Stimulated activated CD4-positive, alpha-beta T cell treated with anti-CD3 and anti-CD28 coated beads, Interleukin-2, amount 100 ng/mL, for 4 hours (primary cell): ENCODE results near the gene CLEC18A.
A peak's percentile ranks its signal among the peaks of the same experiment; 100 is the strongest.
"Not testable (repeated sequence)": the region's sequence is repeated elsewhere in the genome, so short reads cannot be mapped to it uniquely, and the experiment has no call there.

Source experiments
- DNase-seq: peaks from one replicate; pipeline ENCODE4 v3.0.0-alpha.2; 2020; ENCODE audit warnings: low read depth

CLEC18A gene

GRCh38 chr16:69930117-69930776 lies 20.9 kb upstream of the CLEC18A start:
- DNase-seq = peak; percentile 22

DNA sequence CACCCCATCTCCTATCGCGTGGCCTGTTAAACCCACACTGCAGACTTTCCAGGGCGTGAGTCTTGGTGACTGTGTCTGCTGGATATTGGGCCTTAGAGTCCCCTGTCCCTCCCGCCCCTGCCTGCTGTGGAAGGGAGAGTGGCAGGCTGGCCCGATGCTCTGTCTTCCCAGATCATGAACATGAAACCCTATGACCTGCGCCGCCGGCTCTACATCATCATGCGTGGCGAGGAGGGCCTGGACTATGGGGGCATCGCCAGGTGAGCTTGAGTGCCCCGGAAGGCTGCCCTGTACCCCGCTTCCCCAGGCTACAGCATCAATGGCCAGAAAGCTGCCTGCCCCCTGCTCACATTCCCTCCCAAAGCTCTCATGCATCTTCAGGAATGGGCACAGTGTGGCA lies 19.5 kb upstream of the CLEC18A start:
- DNase-seq = no peak

DNA sequence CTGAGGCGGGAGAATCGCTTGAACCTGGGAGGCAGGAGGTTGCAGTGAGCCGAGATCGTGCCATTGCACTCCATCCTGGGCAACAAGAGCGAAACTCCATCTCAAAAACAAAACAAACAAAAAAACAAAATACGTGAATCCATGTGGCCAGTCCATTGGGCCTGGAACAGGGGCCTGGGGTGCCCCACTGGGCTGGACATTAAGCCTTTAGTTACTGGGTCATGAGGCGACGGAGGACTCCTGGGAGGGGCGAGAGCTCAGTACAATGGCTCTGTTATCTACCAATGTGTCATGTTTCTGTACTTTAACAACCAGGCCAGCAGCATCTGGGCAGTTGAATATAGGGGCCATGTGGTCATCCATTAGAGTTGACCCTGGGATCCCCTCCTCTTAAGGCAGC lies 18.9 kb upstream of the CLEC18A start:
- DNase-seq = no peak

GRCh38 chr16:69932691-69933392 lies 18.3 kb upstream of the CLEC18A start:
- DNase-seq = no peak

- no peak for DNase-seq
Measured at GRCh38 chr16:69934044-69934443, 17.1 kb upstream of the CLEC18A start.

DNA sequence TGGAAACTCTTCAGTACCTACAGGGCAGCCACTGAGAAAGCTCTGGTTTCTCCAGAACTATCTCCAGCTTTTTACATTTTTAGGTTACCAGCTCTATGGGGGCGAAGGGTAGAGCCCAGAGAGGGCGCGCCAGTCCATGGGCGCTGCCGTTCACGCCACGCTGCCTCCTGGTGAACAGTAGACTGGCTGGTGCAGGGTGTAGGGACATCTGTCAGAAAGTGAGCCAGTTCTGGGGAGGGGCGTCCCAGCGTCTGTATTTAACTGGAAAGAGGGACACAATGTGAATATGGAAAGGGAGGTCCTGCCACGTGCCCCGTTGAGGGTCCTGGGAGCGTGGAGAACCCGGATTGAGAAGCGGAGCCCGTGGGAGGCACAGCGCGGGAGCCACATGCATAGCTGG lies 16.4 kb upstream of the CLEC18A start:
- DNase-seq = no peak

DNA sequence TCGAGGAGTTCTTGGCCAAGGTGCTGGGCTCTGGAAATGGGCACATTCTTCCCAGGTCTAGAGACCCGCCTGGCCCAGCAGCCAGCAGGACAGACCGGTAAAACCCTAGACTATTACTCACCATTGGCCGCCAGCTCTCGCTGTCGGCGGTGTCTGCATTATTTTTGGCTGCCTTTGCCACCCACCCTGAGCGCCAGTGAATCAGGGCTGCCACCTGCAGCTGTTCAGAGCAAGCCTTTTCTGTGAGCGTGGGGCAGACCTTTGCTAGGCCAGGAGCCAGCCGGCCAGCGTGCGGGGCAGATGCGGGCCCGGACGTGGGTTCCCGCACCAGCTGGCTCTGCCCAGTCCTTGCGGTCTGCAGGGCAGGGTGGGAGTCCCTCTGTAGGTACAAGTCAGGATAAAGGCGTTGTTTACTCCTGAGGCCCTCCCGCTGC lies 15.8 kb upstream of the CLEC18A start:
- no peak for DNase-seq

DNA sequence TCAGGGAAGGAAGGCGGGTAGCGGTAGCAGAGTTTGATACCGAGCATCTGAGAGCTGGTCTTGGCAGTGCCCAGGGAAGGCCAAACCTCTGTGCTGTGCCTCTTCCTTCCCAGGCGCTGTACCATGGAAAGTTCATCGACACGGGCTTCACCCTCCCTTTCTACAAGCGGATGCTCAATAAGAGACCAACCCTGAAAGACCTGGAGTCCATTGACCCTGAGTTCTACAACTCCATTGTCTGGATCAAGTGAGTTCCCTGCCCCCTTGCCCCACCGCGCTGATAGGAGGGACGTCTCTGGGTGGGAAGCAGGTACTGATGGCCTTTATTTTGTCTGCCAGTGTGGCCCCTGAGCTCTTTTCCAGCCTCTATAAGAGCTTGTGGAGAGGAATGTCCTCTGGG lies 15.4 kb upstream of the CLEC18A start:
- DNase-seq = no peak

DNA sequence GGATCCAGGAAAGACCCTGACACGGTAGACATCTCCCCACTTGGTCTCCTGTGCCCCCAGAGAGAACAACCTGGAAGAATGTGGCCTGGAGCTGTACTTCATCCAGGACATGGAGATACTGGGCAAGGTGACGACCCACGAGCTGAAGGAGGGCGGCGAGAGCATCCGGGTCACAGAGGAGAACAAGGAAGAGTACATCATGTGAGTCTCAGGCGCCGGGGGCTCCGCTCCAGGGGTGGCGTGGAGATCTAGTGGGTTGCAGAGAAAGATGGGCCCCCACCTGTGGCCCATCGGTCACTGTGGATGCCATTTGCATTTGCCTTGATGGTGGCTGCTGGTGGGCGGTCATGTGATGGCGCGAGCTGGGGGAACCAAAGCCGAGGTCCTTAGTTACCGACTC lies 14.9 kb upstream of the CLEC18A start:
- DNase-seq = no peak

- DNase-seq = no peak
Measured at GRCh38 chr16:69936751-69937211, 14.4 kb upstream of the CLEC18A start.

DNA sequence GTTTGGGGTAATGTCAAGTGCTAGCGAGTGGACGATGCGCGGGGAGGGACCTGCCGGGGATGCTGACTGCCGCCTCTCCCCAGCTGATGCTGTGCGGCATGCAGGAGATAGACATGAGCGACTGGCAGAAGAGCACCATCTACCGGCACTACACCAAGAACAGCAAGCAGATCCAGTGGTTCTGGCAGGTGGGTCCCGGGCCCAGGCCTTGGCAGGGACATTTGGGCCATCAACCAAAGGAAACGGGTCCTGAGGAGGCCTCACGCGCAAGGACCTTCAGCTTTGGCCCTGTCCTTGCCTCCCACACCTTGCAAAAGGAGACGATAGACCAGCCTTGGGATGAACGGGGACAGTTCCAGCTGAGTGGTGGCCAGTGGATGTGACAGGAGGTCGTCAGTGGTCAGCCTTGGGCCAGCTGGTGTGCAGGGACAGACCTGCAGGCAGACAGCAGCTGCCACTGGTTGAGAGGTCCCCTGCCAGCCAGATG lies 13.6 kb upstream of the CLEC18A start:
- no peak for DNase-seq

DNA sequence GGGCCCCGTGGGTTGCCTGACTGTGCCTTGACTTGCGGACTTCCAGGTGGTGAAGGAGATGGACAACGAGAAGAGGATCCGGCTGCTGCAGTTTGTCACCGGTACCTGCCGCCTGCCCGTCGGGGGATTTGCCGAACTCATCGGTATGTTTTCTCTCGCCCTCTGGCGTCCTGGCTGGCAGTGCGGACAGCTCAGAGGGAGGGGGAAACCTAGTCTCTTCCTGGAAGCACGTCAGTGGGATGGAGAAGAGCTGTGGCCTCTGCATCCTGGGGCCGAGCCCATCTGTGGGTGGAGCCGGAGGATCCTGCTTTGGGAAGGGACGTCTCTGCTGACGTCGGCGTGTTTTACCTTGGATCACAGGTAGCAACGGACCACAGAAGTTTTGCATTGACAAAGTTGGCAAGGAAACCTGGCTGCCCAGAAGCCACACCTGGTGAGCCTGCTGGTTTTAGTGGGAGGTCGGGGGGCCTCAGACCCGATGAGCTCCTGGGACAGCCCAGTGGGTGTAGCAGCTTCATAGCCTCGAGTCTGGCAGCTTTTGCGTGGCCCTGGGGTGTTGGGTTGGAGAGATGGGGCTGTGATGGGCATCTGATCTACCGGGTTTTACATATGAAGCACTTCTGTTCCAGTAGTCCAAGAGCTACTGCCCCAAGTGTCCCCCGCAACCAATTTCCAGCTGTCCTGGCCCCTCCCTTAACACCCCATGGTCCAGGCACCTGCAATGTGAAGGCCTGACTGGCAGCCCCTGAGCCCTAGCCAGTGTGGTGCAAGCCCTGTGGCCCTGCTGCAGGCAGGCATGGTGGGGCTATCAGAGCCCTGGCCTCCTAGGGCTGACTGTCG lies 11.9 kb upstream of the CLEC18A start:
- DNase-seq = no peak

GRCh38 chr16:69939821-69940585 lies 11.1 kb upstream of the CLEC18A start:
- DNase-seq = no peak

GRCh38 chr16:69940676-69941075 lies 10.5 kb upstream of the CLEC18A start:
- no peak for DNase-seq

GRCh38 chr16:69941251-69942098 lies 9.7 kb upstream of the CLEC18A start:
- DNase-seq = no peak

GRCh38 chr16:69942099-69942491 lies 9.0 kb upstream of the CLEC18A start:
- no peak for DNase-seq

- DNase-seq = no peak
Measured at GRCh38 chr16:69942627-69943170, 8.4 kb upstream of the CLEC18A start.

- DNase-seq = not testable (repeated sequence)
Measured at GRCh38 chr16:69943241-69944036, 7.7 kb upstream of the CLEC18A start.

DNA sequence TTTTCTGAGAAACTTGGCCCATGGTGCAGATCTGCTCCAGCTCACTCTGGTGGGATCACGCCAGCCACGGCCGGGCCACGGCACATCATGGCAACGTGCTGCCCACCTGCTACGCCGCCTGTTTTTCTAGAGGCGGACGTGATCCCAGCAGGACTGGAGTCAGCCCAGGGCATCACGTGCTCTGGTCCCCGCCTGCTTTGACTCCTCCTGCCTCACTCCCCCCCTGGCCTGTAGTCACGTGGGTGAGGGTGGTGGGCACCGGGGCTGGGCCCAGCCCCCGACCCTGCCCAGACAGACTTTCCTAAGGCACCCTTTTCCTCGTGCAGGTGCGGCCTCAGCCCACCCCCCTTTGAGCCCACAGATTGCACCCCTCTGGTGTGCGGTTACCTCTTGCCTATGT lies 723 bp upstream of the CLEC18A start:
- DNase-seq = not testable (repeated sequence)

GRCh38 chr16:69951672-69952031 lies 518 bp downstream of the CLEC18A start:
- not testable (repeated sequence) for DNase-seq
